ENCODE results near the gene CRISP3. TPM values are rescaled to one million over a fixed set of nuclear protein-coding genes. Genes with fewer than 3 reads are reported as not detected.
A peak's percentile ranks its signal among the peaks of the same experiment; 100 is the strongest.

Gene CRISP3, protein sequence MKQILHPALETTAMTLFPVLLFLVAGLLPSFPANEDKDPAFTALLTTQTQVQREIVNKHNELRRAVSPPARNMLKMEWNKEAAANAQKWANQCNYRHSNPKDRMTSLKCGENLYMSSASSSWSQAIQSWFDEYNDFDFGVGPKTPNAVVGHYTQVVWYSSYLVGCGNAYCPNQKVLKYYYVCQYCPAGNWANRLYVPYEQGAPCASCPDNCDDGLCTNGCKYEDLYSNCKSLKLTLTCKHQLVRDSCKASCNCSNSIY
- polyA plus RNA-seq (2013) = 0.11 and 0.22 TPM in 2 replicates

DNA sequence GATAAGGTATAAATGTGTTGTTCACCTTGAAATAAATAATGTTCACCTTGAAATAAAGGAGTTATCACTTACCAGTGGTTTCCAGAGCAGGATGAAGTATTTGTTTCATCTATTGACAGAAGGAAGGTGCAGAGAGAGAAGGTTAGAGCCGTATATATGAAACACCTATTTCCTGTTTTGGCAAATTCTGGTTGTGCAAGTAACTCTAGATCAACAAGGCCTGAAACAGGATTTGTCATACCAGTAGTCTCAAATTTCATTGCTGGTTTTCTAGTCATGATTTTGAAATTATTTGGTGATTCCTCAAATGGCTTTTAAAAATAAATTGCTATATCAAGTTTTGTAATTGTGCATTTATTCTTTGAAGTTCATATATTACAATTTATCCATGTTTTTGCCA, at the start of gene CRISP3:
Gene CRISP3 (minus strand): TSS at position 130 of the 400 bp plus-strand sequence. CDS start 21 bp downstream, at position 109.
- Histone ChIP-seq H2BK5ac (ENCODE audit: low read depth, low read length, poor library complexity) (no peak within 1 kb of the TSS), H2BK120ac (ENCODE audit: insufficient read depth, low read length, poor library complexity) (no peak within 1 kb of the TSS), H3K18ac (ENCODE audit: low read length) (no peak within 1 kb of the TSS), H3K4ac (ENCODE audit: low read depth, low read length) (no peak within 1 kb of the TSS), H4K8ac (ENCODE audit: low read depth, low read length) (no peak within 1 kb of the TSS), H3K4me2 (ENCODE audit: low read length) (no peak within 1 kb of the TSS), H3K9me3 (ENCODE audit: insufficient read depth, low read depth, low read length) (no peaks in the 10 kb centered on the region), H3K36me3 (ENCODE audit: control insufficient read depth in 1 of 2, insufficient read depth in 2 of 2, low read length in 2 of 2) (no peaks in the 10 kb centered on the region), H4K91ac (ENCODE audit: low read depth, low read length) (no peak within 1 kb of the TSS), H3K4me3 (ENCODE audit: low read depth, low read length) (no peak within 1 kb of the TSS), H4K12ac (ENCODE audit: low read depth, low read length) (no peak within 1 kb of the TSS), H3K14ac (ENCODE audit: low read length) (no peak within 1 kb of the TSS), H3K9ac (ENCODE audit: low read length) (no peak within 1 kb of the TSS), H2BK12ac (ENCODE audit: low read length) (no peak within 1 kb of the TSS), H3K23ac (ENCODE audit: low read length) (no peak within 1 kb of the TSS), H3K27ac (ENCODE audit: low read depth, low read length) (no peak within 1 kb of the TSS), H3K79me2 (ENCODE audit: control insufficient read depth, insufficient read depth, low read length, poor library complexity) (no peaks in the 10 kb centered on the region), H3K27me3 (ENCODE audit: insufficient read depth, low read length) (no peaks in the 10 kb centered on the region), H2AFZ (ENCODE audit: insufficient read depth, low read length, poor library complexity) (no peak within 1 kb of the TSS), H3K4me1 (ENCODE audit: control insufficient read depth in 1 of 2, insufficient read depth in 2 of 2, low read length in 2 of 2) (no peaks in the 10 kb centered on the region), H3K79me1 (ENCODE audit: low read length) (no peaks in the 10 kb centered on the region), H2AK5ac (ENCODE audit: low read length) (no peak within 1 kb of the TSS)
- WGBS (ENCODE audit: extremely low coverage, insufficient coverage, insufficient read length) = no CpG with 5 or more reads among the region's 1 CpG
- no peak for DNase-seq

DNA sequence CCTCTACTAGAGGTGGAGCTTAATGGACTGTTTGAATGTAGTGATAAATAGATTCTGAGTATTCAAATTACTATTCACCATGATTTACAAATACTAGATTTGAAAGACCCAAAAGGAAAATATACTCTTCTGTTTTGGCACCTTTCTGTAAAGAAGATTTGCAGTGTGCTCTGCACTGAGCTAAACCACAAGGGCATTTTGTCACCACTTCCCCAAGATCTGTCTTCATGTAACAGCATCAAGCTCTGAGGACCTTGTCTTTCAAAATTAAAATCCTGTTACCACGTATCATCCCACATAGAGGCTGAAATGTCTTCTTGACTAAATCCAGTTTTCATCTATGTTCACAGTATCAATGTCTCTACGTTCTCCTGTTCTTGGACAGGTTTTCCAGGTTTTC, 46.2 kb upstream of the CRISP3 start:
- no peak overlapping the region for H3K27ac ChIP-seq (ENCODE audit: low read depth, low read length)
- H3K4ac ChIP-seq (ENCODE audit: low read depth, low read length) = no peak overlapping the region
- WGBS (ENCODE audit: extremely low coverage, insufficient coverage, insufficient read length) = no CpG with 5 or more reads among the region's 2 CpGs
- no peaks in the 10 kb centered on the region for H3K79me1 ChIP-seq (ENCODE audit: low read length)
- H4K12ac ChIP-seq (ENCODE audit: low read depth, low read length) = no peak overlapping the region
- no peaks in the 10 kb centered on the region for H3K27me3 ChIP-seq (ENCODE audit: insufficient read depth, low read length)
- H3K4me2 ChIP-seq (ENCODE audit: low read length) = no peak overlapping the region
- no peak for DNase-seq
- no peak overlapping the region for H3K9ac ChIP-seq (ENCODE audit: low read length)
- H2BK12ac ChIP-seq (ENCODE audit: low read length) = no peak overlapping the region
- no peaks in the 10 kb centered on the region for H3K79me2 ChIP-seq (ENCODE audit: control insufficient read depth, insufficient read depth, low read length, poor library complexity)
- H3K4me3 ChIP-seq (ENCODE audit: low read depth, low read length) = no peak overlapping the region
- H2AFZ ChIP-seq (ENCODE audit: insufficient read depth, low read length, poor library complexity) = no peak overlapping the region
- no peak overlapping the region for H3K18ac ChIP-seq (ENCODE audit: low read length)
- H2AK5ac ChIP-seq (ENCODE audit: low read length) = no peak overlapping the region
- no peak overlapping the region for H2BK5ac ChIP-seq (ENCODE audit: low read depth, low read length, poor library complexity)
- no peak overlapping the region for H4K8ac ChIP-seq (ENCODE audit: low read depth, low read length)
- no peak overlapping the region for H2BK120ac ChIP-seq (ENCODE audit: insufficient read depth, low read length, poor library complexity)
- H4K91ac ChIP-seq (ENCODE audit: low read depth, low read length) = no peak overlapping the region
- H3K9me3 ChIP-seq (ENCODE audit: insufficient read depth, low read depth, low read length) = no peaks in the 10 kb centered on the region
- no peaks in the 10 kb centered on the region for H3K36me3 ChIP-seq (ENCODE audit: control insufficient read depth in 1 of 2, insufficient read depth in 2 of 2, low read length in 2 of 2)
- H3K14ac ChIP-seq (ENCODE audit: low read length) = no peak overlapping the region
- no peaks in the 10 kb centered on the region for H3K4me1 ChIP-seq (ENCODE audit: control insufficient read depth in 1 of 2, insufficient read depth in 2 of 2, low read length in 2 of 2)
- no peak overlapping the region for H3K23ac ChIP-seq (ENCODE audit: low read length)

DNA sequence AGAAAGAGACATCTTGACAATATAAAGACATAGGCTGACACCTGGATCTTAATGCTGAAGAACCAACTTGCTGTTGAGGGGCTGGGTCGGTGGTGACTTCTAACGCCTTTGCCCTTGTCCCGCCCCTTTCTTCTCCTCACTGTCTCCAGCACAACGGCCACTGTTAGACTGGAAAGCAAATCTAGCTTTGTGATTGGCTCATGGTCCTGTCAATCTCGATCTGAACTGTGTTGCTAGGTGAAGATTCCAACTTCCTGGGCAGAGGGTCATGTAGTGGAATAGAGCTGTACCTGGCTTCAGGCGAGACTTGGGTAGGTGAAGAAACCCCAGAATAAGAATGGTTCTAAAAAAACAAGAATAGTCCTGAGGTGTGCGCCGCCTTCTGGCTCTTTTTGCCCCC, 43.0 kb upstream of the CRISP3 start, which contains the start of gene PGK2:
Gene PGK2 (minus strand): TSS at position 110 of the 400 bp plus-strand sequence. CDS start 98 bp downstream, at position 12.
- Histone ChIP-seq H4K8ac (ENCODE audit: low read depth, low read length) (no peak within 1 kb of the TSS), H3K18ac (ENCODE audit: low read length) (no peak within 1 kb of the TSS), H2BK5ac (ENCODE audit: low read depth, low read length, poor library complexity) (no peak within 1 kb of the TSS), H3K4me2 (ENCODE audit: low read length) (no peak within 1 kb of the TSS), H2BK120ac (ENCODE audit: insufficient read depth, low read length, poor library complexity) (no peak within 1 kb of the TSS), H2BK12ac (ENCODE audit: low read length) (no peak within 1 kb of the TSS), H4K12ac (ENCODE audit: low read depth, low read length) (no peak within 1 kb of the TSS), H4K91ac (ENCODE audit: low read depth, low read length) (no peak within 1 kb of the TSS), H3K4ac (ENCODE audit: low read depth, low read length) (no peak within 1 kb of the TSS), H3K27me3 (ENCODE audit: insufficient read depth, low read length) (no peaks in the 10 kb centered on the region), H3K79me2 (ENCODE audit: control insufficient read depth, insufficient read depth, low read length, poor library complexity) (no peaks in the 10 kb centered on the region), H3K4me3 (ENCODE audit: low read depth, low read length) (no peak within 1 kb of the TSS), H2AFZ (ENCODE audit: insufficient read depth, low read length, poor library complexity) (no peak within 1 kb of the TSS), H3K27ac (ENCODE audit: low read depth, low read length) (no peak within 1 kb of the TSS), H3K4me1 (ENCODE audit: control insufficient read depth in 1 of 2, insufficient read depth in 2 of 2, low read length in 2 of 2) (no peaks in the 10 kb centered on the region), H3K9me3 (ENCODE audit: insufficient read depth, low read depth, low read length) (no peaks in the 10 kb centered on the region), H3K9ac (ENCODE audit: low read length) (no peak within 1 kb of the TSS), H2AK5ac (ENCODE audit: low read length) (no peak within 1 kb of the TSS), H3K36me3 (ENCODE audit: control insufficient read depth in 1 of 2, insufficient read depth in 2 of 2, low read length in 2 of 2) (no peaks in the 10 kb centered on the region), H3K23ac (ENCODE audit: low read length) (no peak within 1 kb of the TSS), H3K14ac (ENCODE audit: low read length) (no peak within 1 kb of the TSS), H3K79me1 (ENCODE audit: low read length) (no peaks in the 10 kb centered on the region)
- no CpG with 5 or more reads among the region's 8 CpGs for WGBS (ENCODE audit: extremely low coverage, insufficient coverage, insufficient read length)
- peak in 1 of 2 donors; percentile 13 for DNase-seq

DNA sequence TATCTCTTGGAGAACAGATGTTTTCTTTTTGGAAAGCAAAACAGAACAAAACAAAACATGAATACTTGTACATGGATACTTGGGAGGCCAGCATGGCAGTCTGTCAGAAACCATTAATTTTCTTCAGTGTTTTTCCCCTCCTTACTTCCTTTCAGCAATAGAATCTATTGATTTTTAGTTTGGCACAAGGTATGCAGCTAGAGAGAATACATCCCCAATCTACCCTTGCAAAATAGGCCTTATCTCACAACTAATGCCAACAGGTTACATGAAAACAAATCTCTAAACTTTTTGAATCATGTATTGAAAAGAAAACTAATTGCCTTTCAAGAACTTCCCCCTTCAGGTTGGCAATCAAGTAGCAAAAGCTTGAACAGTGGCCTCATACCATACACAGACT, 40.1 kb upstream of the CRISP3 start:
- Histone ChIP-seq H3K14ac (ENCODE audit: low read length) (no peak overlapping the region), H4K91ac (ENCODE audit: low read depth, low read length) (no peak overlapping the region), H4K12ac (ENCODE audit: low read depth, low read length) (no peak overlapping the region), H3K4me2 (ENCODE audit: low read length) (no peak overlapping the region), H2AK5ac (ENCODE audit: low read length) (no peak overlapping the region), H3K27me3 (ENCODE audit: insufficient read depth, low read length) (no peaks in the 10 kb centered on the region), H3K27ac (ENCODE audit: low read depth, low read length) (no peak overlapping the region), H3K4me3 (ENCODE audit: low read depth, low read length) (no peak overlapping the region), H3K9me3 (ENCODE audit: insufficient read depth, low read depth, low read length) (no peaks in the 10 kb centered on the region), H2AFZ (ENCODE audit: insufficient read depth, low read length, poor library complexity) (no peak overlapping the region), H2BK120ac (ENCODE audit: insufficient read depth, low read length, poor library complexity) (no peak overlapping the region), H2BK12ac (ENCODE audit: low read length) (no peak overlapping the region), H2BK5ac (ENCODE audit: low read depth, low read length, poor library complexity) (no peak overlapping the region), H3K4ac (ENCODE audit: low read depth, low read length) (no peak overlapping the region), H3K79me2 (ENCODE audit: control insufficient read depth, insufficient read depth, low read length, poor library complexity) (no peaks in the 10 kb centered on the region), H4K8ac (ENCODE audit: low read depth, low read length) (no peak overlapping the region), H3K4me1 (ENCODE audit: control insufficient read depth in 1 of 2, insufficient read depth in 2 of 2, low read length in 2 of 2) (no peaks in the 10 kb centered on the region), H3K36me3 (ENCODE audit: control insufficient read depth in 1 of 2, insufficient read depth in 2 of 2, low read length in 2 of 2) (no peaks in the 10 kb centered on the region), H3K79me1 (ENCODE audit: low read length) (no peaks in the 10 kb centered on the region), H3K9ac (ENCODE audit: low read length) (no peak overlapping the region), H3K23ac (ENCODE audit: low read length) (no peak overlapping the region), H3K18ac (ENCODE audit: low read length) (no peak overlapping the region)
- no peak for DNase-seq

All from trophoblast cell (in vitro differentiated cells and primary cell).